ENCODE measurements around the gene CAMSAP1. TPM values are rescaled to one million over a fixed set of nuclear protein-coding genes. Genes with fewer than 3 reads are reported as not detected.

CAMSAP1 gene
- total RNA-seq, 1 donor from 2014 or later = 62.4 TPM

GRCh38 chr9:135776893-135777622 lies 130.3 kb downstream of the CAMSAP1 start:
- DNase-seq (ENCODE audit: low spot score in 2 of 2, unreplicated experiment in 2 of 2) = no peak
- no peaks in the 10 kb centered on the region for H3K36me3 Mint-ChIP-seq
- no peaks in the 10 kb centered on the region for H3K4me1 Mint-ChIP-seq
- H3K27ac Mint-ChIP-seq = no peak overlapping the region
- no peaks in the 10 kb centered on the region for H3K9me3 Mint-ChIP-seq
- H3K4me3 Mint-ChIP-seq = no peak overlapping the region
- TF ChIP-seq, protein P1, sequence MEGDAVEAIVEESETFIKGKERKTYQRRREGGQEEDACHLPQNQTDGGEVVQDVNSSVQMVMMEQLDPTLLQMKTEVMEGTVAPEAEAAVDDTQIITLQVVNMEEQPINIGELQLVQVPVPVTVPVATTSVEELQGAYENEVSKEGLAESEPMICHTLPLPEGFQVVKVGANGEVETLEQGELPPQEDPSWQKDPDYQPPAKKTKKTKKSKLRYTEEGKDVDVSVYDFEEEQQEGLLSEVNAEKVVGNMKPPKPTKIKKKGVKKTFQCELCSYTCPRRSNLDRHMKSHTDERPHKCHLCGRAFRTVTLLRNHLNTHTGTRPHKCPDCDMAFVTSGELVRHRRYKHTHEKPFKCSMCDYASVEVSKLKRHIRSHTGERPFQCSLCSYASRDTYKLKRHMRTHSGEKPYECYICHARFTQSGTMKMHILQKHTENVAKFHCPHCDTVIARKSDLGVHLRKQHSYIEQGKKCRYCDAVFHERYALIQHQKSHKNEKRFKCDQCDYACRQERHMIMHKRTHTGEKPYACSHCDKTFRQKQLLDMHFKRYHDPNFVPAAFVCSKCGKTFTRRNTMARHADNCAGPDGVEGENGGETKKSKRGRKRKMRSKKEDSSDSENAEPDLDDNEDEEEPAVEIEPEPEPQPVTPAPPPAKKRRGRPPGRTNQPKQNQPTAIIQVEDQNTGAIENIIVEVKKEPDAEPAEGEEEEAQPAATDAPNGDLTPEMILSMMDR (IDR thresholded peaks at IDR 0.05; ENCODE audit: unreplicated experiment) = no peak
- peaks cover 7% of the 10 kb centered on the region for H3K27me3 Mint-ChIP-seq (ENCODE audit: low read depth)

DNA sequence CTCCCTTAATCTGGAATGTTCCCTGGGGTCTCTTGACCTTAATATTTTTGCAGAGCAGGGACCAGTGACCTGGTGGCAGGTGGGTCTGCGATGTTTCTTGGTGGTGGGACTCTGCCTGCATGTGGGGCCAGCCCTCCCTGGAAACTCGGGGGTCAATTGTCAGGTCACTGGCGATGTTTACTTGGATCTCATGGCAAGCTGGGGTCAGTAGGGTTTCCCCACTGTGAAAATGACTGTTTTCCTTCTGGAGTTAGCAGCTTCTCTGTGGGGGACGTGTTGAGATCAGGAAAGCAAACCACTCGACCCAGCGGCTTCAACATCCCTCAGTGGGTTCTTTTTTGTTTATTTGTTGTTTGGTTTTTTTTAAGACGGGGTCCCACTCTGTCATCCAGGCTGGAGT lies 131.4 kb downstream of the CAMSAP1 start:
- TF ChIP-seq, protein P1 (IDR thresholded peaks at IDR 0.05; ENCODE audit: unreplicated experiment) = no peak
- Mint-ChIP-seq H3K36me3 (no peaks in the 10 kb centered on the region), H3K9me3 (no peaks in the 10 kb centered on the region), H3K27ac (no peak overlapping the region), H3K27me3 (ENCODE audit: low read depth) (peaks cover 4% of the 10 kb centered on the region), H3K4me1 (no peaks in the 10 kb centered on the region), H3K4me3 (no peak overlapping the region)
- DNase-seq (ENCODE audit: low spot score in 2 of 2, unreplicated experiment in 2 of 2) = no peak

- Mint-ChIP-seq H3K36me3 (no peaks in the 10 kb centered on the region), H3K4me1 (no peaks in the 10 kb centered on the region), H3K9me3 (no peaks in the 10 kb centered on the region), H3K27ac (no peak overlapping the region), H3K4me3 (no peak overlapping the region), H3K27me3 (ENCODE audit: low read depth) (peaks cover under 1% of the 10 kb centered on the region)
- TF ChIP-seq, protein P1 (IDR thresholded peaks at IDR 0.05; ENCODE audit: unreplicated experiment) = no peak
- DNase-seq (ENCODE audit: low spot score in 2 of 2, unreplicated experiment in 2 of 2) = no peak
These were observed 132.4 kb downstream of the CAMSAP1 start for GRCh38 chr9:135774794-135775525.

GRCh38 chr9:135774239-135774747 lies 133.1 kb downstream of the CAMSAP1 start:
- Mint-ChIP-seq H3K4me3 (no peak overlapping the region), H3K9me3 (no peaks in the 10 kb centered on the region), H3K36me3 (no peaks in the 10 kb centered on the region), H3K4me1 (no peaks in the 10 kb centered on the region), H3K27ac (no peak overlapping the region), H3K27me3 (ENCODE audit: low read depth) (no peaks in the 10 kb centered on the region)
- TF ChIP-seq, protein P1 (IDR thresholded peaks at IDR 0.05; ENCODE audit: unreplicated experiment) = no peak
- no peak for DNase-seq (ENCODE audit: low spot score in 2 of 2, unreplicated experiment in 2 of 2)

DNA sequence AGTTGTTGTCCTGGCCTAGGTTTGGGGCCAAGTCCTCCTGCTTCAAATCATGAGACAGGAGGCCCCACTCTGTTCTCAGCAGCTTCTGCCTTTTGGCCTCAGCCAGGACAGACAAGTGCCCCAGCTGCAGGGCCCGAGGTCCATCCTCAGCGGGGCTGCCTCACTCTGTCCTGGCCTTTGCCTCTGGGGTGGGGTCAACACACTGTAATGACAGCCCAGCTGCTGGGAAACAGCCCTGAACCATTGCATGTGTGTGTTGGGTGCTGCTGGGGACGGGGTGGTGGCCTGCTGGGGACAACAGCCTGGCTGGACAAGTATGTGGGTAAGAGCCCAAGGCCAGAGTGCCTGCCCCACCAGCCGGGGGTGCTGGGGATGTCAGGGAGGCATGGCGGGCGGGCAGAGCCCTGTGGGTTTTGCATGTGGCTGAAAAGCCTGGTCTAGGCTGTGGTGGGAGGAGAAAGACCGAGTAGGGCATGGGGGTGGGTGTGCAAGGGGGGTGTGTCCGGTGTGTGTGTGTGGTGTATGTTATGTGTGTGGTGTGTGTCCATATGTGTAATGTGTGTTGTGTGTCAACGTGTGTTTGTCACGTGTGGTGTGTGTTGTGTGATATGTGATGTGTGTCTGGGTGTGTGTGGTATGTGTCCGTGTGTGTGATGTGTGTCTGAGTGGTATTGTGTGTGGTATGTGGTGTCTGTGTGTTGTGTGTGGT lies 133.7 kb downstream of the CAMSAP1 start:
- H3K4me3 Mint-ChIP-seq = no peak overlapping the region
- H3K27me3 Mint-ChIP-seq (ENCODE audit: low read depth) = no peaks in the 10 kb centered on the region
- H3K9me3 Mint-ChIP-seq = no peaks in the 10 kb centered on the region
- no peaks in the 10 kb centered on the region for H3K4me1 Mint-ChIP-seq
- DNase-seq (ENCODE audit: low spot score in 2 of 2, unreplicated experiment in 2 of 2) = no peak
- H3K36me3 Mint-ChIP-seq = no peaks in the 10 kb centered on the region
- H3K27ac Mint-ChIP-seq = no peak overlapping the region
- TF ChIP-seq, protein P1 (IDR thresholded peaks at IDR 0.05; ENCODE audit: unreplicated experiment) = no peak
